Liver (tissue), 9 donors: Measurements from ENCODE around the gene MARCHF10. TPM values are rescaled to one million over a fixed set of nuclear protein-coding genes. Genes with fewer than 3 reads are reported as not detected.

ENCODE experiments used
- DNase-seq: peaks from one replicate; pipeline ENCODE4 v3.0.0-alpha.2; 2017; ENCODE audit warnings: low spot score
- H3K27ac ChIP-seq, 2 donors: one replicate each; pipeline ENCODE4 v1.7.0; 2013; ENCODE audit warnings: inconsistent platforms in 2 of 2, low read length in 2 of 2, control low read depth in 1 of 2, low read depth in 1 of 2, mild to moderate bottlenecking in 1 of 2
- H3K27me3 ChIP-seq, 4 donors: one replicate each; pipeline versions ENCODE4 v1.6.1 to v1.7.0; 2013; ENCODE audit warnings: low read length in 3 of 4, inconsistent platforms in 1 of 4, mild to moderate bottlenecking in 1 of 4, moderate library complexity in 1 of 4; ENCODE audit not compliant: control insufficient read depth in 4 of 4, insufficient read depth in 4 of 4
- H3K36me3 ChIP-seq, 4 donors: one replicate each; pipeline versions ENCODE4 v1.6.1 to v1.7.0; 2013; ENCODE audit warnings: low read length in 3 of 4, mild to moderate bottlenecking in 3 of 4, low read depth in 1 of 4, moderate library complexity in 1 of 4; ENCODE audit not compliant: control insufficient read depth in 4 of 4, insufficient read depth in 3 of 4
- H3K4me1 ChIP-seq, 4 donors: one replicate each; pipeline versions ENCODE4 v1.6.1 to v1.7.0; 2013; ENCODE audit warnings: low read length in 3 of 4, mild to moderate bottlenecking in 3 of 4, moderate library complexity in 1 of 4; ENCODE audit not compliant: control insufficient read depth in 4 of 4, insufficient read depth in 4 of 4
- H3K4me3 ChIP-seq, 3 donors: one replicate each; pipeline versions ENCODE4 v1.6.1 to v1.7.0; 2013; ENCODE audit warnings: low read length in 3 of 3, control low read depth in 1 of 3, low read depth in 1 of 3, mild to moderate bottlenecking in 1 of 3
- H3K9ac ChIP-seq, 2 donors: one replicate each; pipeline ENCODE4 v1.7.0; 2013; ENCODE audit warnings: low read length in 2 of 2, mild to moderate bottlenecking in 2 of 2, moderate library complexity in 2 of 2, control low read depth in 1 of 2, low read depth in 1 of 2
- H3K9me3 ChIP-seq, 4 donors: one replicate each; pipeline versions ENCODE4 v1.6.1 to v1.7.0; 2013; ENCODE audit warnings: low read length in 3 of 4; ENCODE audit not compliant: control insufficient read depth in 4 of 4
- ATF3 ChIP-seq: IDR thresholded peaks from 2 replicates; pipeline ENCODE4 v1.6.1; 2016; ENCODE audit warnings: antibody characterized with exemption
- EGR1 ChIP-seq, 2 donors: IDR thresholded peaks; 2 replicates each; pipeline ENCODE4 v1.6.1; 2016 to 2018; ENCODE audit warnings: antibody characterized with exemption in 2 of 2, low read depth in 2 of 2
- FOXA1 ChIP-seq: IDR thresholded peaks from 2 replicates; pipeline ENCODE4 v1.6.1; 2016; ENCODE audit warnings: antibody characterized with exemption
- FOXA2 ChIP-seq: IDR thresholded peaks from 2 replicates; pipeline ENCODE4 v1.6.1; 2016; ENCODE audit warnings: antibody characterized with exemption
- HNF4A ChIP-seq, 2 donors: conservative IDR thresholded peaks; 2 replicates each; pipeline ENCODE4 v1.6.1; 2016; ENCODE audit warnings: antibody characterized with exemption in 2 of 2, mild to moderate bottlenecking in 2 of 2
- HNF4G ChIP-seq: IDR thresholded peaks from 2 replicates; pipeline ENCODE4 v1.6.1; 2016; ENCODE audit warnings: antibody characterized with exemption
- JUND ChIP-seq, 2 donors: IDR thresholded peaks; 2 replicates each; pipeline ENCODE4 v1.6.1; 2016; ENCODE audit warnings: antibody characterized with exemption in 2 of 2
- MAX ChIP-seq: IDR thresholded peaks from 2 replicates; pipeline ENCODE4 v1.6.1; 2016; ENCODE audit warnings: antibody characterized with exemption
- RAD21 ChIP-seq, 2 donors: IDR thresholded peaks; 2 replicates each; pipeline ENCODE4 v1.6.1; 2016; ENCODE audit warnings: antibody characterized with exemption in 2 of 2, mild to moderate bottlenecking in 2 of 2
- REST ChIP-seq: IDR thresholded peaks from 2 replicates; pipeline ENCODE4 v1.6.1; 2016; ENCODE audit warnings: antibody characterized with exemption, mild to moderate bottlenecking
- RXRA ChIP-seq, 2 donors: IDR thresholded peaks; 2 replicates each; pipeline ENCODE4 v1.6.1; 2017 to 2018; ENCODE audit warnings: antibody characterized with exemption in 2 of 2, mild to moderate bottlenecking in 1 of 2
- SP1 ChIP-seq: IDR thresholded peaks from 2 replicates; pipeline ENCODE4 v1.6.1; 2018; ENCODE audit warnings: antibody characterized with exemption, mild to moderate bottlenecking
- TAF1 ChIP-seq: conservative IDR thresholded peaks from 2 replicates; pipeline ENCODE4 v1.6.1; 2016; ENCODE audit warnings: antibody characterized with exemption, mild to moderate bottlenecking
- ZBTB33 ChIP-seq: IDR thresholded peaks from 2 replicates; pipeline ENCODE4 v1.6.1; 2016; ENCODE audit warnings: antibody characterized with exemption
- WGBS: extraction: QIAGEN DNeasy Blood & Tissue Kit; methylation state at CpG from one replicate; pipeline ENCODE4 v1.1.7; 2013; 5-methylcytosine and 5-hydroxymethylcytosine counted together
- polyA plus RNA-seq, 2 donors: library from polyadenylated mRNA; stranded (reverse) in 1 of 2; unstranded in 1 of 2; fragments of 200-250 nt in 1 of 2; fragments of >200 nt in 1 of 2; fragmentation: Nextera tagmentation in 1 of 2; extraction: Ambion mirVana in 1 of 2; gene quantifications; one replicate each; pipeline versions ENCODE4 v1.2.1 to v1.2.3, GENCODE V29; 2013 to 2015
- total RNA-seq, 2 donors: library from RNA; depleted of rRNA; stranded (reverse); fragments of >200 nt; gene quantifications; one replicate each; pipeline ENCODE4 v1.2.3, GENCODE V29; 2014
- TF ChIP-seq, protein P1 (sequence below): fragments of 150-350 bp; IDR thresholded peaks from 2 replicates; pipeline ENCODE4 v1.5.1; 2017; ENCODE audit warnings: improper control_type of control experiment, low read depth, low read length; ENCODE audit not compliant: missing input control
- donor health status: healthy.
- donor health status: healthy.
- donor health status: healthy.
- donor health status: healthy.
- donor health status: healthy.

The MARCHF10 gene
- total and polyA plus RNA-seq, 4 donors: not detected

GRCh38 chr17:62681939-62682381, 126.2 kb downstream of the MARCHF10 start:
- H3K27ac ChIP-seq: no peak overlapping the region
- no peak overlapping the region for H3K9ac ChIP-seq
- DNase-seq: no peak
- H3K4me3 ChIP-seq: no peak overlapping the region
- no peaks in the 10 kb centered on the region for H3K36me3 ChIP-seq
- TF ChIP-seq RAD21 (IDR thresholded peaks at IDR 0.05) (no peak), EGR1 (IDR thresholded peaks at IDR 0.05; ENCODE audit: low read depth in 2 of 2) (no peak), JUND (IDR thresholded peaks at IDR 0.05) (no peak), SP1 (no peak), RXRA (IDR thresholded peaks at IDR 0.05) (no peak), FOXA1 (no peak), TAF1 (no peak), REST (no peak), HNF4G (no peak), HNF4A (conservative IDR thresholded peaks at IDR 0.05) (no peak), ZBTB33 (no peak), FOXA2 (no peak), ATF3 (no peak), MAX (no peak)
- TF ChIP-seq, protein P1, sequence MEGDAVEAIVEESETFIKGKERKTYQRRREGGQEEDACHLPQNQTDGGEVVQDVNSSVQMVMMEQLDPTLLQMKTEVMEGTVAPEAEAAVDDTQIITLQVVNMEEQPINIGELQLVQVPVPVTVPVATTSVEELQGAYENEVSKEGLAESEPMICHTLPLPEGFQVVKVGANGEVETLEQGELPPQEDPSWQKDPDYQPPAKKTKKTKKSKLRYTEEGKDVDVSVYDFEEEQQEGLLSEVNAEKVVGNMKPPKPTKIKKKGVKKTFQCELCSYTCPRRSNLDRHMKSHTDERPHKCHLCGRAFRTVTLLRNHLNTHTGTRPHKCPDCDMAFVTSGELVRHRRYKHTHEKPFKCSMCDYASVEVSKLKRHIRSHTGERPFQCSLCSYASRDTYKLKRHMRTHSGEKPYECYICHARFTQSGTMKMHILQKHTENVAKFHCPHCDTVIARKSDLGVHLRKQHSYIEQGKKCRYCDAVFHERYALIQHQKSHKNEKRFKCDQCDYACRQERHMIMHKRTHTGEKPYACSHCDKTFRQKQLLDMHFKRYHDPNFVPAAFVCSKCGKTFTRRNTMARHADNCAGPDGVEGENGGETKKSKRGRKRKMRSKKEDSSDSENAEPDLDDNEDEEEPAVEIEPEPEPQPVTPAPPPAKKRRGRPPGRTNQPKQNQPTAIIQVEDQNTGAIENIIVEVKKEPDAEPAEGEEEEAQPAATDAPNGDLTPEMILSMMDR: no peak
- H3K9me3 ChIP-seq: no peaks in the 10 kb centered on the region
- H3K27me3 ChIP-seq: no peaks in the 10 kb centered on the region
- WGBS: 95% methylated on average over 8 of the region's 8 CpGs
- H3K4me1 ChIP-seq: no peaks in the 10 kb centered on the region
